LNCaP clone FGC (cell line): ENCODE data around the gene NFAT5.

Experiments
- DNase-seq: peaks from one replicate; pipeline ENCODE4 v3.0.0-alpha.2; 2011; ENCODE audit warnings: low read depth
- H3K4me3 ChIP-seq: 2 replicates; pipeline ENCODE4 v1.5.1; 2011; ENCODE audit warnings: mild to moderate bottlenecking, low read depth, low read length, control low read depth
- TF ChIP-seq, protein P1 (sequence below): IDR thresholded peaks from 2 replicates; pipeline ENCODE4 v1.5.1; 2012; ENCODE audit warnings: mild to moderate bottlenecking; ENCODE audit not compliant: control insufficient read depth, insufficient read depth; ENCODE audit errors: extremely low read depth

Gene NFAT5

GRCh38 chr16:69589434-69590269, 23.9 kb downstream of the NFAT5 start:
- DNase-seq: no peak
- TF ChIP-seq, protein P1, sequence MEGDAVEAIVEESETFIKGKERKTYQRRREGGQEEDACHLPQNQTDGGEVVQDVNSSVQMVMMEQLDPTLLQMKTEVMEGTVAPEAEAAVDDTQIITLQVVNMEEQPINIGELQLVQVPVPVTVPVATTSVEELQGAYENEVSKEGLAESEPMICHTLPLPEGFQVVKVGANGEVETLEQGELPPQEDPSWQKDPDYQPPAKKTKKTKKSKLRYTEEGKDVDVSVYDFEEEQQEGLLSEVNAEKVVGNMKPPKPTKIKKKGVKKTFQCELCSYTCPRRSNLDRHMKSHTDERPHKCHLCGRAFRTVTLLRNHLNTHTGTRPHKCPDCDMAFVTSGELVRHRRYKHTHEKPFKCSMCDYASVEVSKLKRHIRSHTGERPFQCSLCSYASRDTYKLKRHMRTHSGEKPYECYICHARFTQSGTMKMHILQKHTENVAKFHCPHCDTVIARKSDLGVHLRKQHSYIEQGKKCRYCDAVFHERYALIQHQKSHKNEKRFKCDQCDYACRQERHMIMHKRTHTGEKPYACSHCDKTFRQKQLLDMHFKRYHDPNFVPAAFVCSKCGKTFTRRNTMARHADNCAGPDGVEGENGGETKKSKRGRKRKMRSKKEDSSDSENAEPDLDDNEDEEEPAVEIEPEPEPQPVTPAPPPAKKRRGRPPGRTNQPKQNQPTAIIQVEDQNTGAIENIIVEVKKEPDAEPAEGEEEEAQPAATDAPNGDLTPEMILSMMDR: no peak
- no peak overlapping the region for H3K4me3 ChIP-seq

DNA sequence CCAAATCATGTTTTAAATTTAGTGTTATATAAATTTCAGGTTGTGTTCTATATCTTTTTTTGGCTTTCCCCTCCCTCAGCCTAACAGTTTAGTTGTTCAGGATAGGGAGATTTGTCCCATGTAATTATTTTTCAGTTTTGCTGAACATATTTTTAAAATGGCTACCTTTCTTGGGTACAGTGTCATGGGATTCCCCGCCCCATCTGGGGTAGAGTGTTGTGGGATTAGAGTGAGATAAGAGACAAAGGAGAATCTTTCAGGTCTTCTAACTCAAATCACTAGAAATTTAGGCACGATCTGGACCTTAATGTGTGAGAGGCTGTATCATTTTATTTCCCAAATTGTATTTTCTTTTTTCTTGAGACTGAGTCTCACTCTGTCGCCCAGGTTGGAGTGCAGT, 24.8 kb downstream of the NFAT5 start:
- TF ChIP-seq, protein P1: no peak
- no peak for DNase-seq
- no peak overlapping the region for H3K4me3 ChIP-seq

DNA sequence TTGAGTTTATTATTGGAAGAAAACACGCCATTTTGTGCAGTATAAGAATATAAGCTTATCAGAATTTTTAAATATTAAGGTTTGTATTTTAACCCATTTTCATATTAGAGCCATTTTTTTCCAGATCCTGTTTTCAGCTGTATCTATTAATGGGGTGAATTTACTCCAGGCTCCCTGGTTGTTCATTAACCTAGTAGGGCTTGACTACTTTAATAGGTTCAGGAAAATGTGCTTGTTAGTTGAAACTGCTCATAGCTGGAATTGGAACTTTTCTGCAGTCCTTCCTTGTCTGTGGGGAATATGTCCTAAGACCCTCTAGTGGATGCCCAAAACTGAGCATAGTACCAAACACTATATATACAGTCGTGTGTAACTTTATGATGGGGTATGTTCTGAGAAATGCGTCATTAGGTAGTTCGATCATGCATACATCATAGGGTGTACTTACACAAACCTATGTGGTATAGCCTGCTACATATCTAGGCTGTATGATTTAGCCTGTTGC, 28.0 kb downstream of the NFAT5 start:
- TF ChIP-seq, protein P1: no peak
- H3K4me3 ChIP-seq: no peak overlapping the region
- DNase-seq: no peak

DNA sequence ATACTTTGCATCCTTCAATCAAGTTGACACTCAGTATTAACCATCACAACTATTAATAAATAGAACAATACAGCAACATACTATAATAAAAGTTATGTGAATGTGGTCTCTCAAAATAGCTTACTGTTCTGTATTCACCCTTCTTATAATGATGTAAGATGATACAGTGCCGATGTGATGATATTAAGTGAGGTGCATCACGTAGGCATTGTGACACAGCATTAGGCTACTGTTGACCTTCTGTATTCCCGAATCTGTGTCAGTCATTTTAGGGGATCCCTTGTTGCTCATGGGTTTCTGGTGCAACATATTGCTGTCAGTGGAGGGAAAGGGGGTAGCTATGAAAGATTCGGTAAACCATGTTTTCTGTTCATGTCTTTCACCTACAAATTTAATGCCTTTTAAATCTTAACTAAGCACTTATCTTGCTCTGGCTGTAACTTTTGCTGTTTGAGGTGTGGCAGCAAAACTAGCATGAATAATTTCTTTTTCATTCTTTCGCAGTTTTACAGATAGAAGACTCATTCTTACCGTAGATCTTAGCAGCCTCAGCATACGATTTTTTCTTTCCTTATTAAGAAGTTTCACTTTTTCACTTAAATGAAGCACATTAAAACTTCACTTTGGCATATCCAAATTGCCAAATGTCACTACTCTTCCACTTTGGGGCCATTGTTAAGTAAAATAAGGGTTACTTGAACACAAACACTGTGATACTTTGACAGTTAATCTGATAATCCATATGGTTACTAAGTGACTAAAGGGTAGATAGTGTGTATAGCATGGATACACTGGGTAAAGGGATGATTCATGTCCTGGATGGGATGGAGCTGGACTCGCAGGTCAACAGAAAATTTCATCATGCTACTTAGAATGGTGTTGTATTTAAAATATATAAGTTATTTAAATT, 29.6 kb downstream of the NFAT5 start:
- H3K4me3 ChIP-seq: no peak overlapping the region
- TF ChIP-seq, protein P1: no peak
- no peak for DNase-seq

DNA sequence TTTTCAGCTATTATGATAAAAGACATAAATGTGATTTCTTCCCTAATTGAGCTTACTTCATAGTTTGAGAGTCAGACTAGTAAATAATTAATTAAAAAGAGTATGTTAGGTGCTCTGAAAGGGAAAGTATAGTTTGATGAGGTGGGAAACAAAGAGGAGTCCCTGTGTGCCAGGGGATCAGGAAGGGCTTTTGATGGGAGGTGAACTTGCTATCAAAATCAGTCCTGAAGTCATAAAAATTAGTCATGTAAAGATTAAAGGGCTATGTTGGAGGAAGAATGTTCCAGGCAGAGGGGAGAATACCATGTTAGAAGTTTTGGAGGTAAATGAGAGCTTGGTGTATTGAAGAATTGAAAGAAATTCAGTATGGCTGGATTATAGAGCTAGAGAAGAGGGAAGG, 31.0 kb downstream of the NFAT5 start:
- TF ChIP-seq, protein P1: no peak
- H3K4me3 ChIP-seq: no peak overlapping the region
- DNase-seq: no peak

GRCh38 chr16:69598045-69598444, 32.3 kb downstream of the NFAT5 start:
- H3K4me3 ChIP-seq: no peak overlapping the region
- DNase-seq: no peak
- TF ChIP-seq, protein P1: no peak
